ENCODE data around the gene SFTA2. TPM values are rescaled to one million over a fixed set of nuclear protein-coding genes. Genes with fewer than 3 reads are reported as not detected.

Gene SFTA2
- total and polyA plus RNA-seq, 9 of the 15 experiments (the other 6 are each of a cell fraction or from before 2014, with no cell fraction given), result not detected

- no TSS peak for BruUV-seq (replicated peaks)
- Histone ChIP-seq H3K9me3 (replicated peaks; ENCODE audit: control insufficient read depth, insufficient read depth, low read depth, low read length) (no peaks in the 10 kb centered on the region), H2AFZ (ENCODE audit: low read depth, low read length) (no peak overlapping the region; the same call in 1 of the 2 replicates), H3K79me2 (ENCODE audit: control insufficient read depth, insufficient read depth, low read length) (no peaks in the 10 kb centered on the region), H3K4me3 (no peak overlapping the region), H3K9me1 (ENCODE audit: control insufficient read depth, insufficient read depth, low read length) (no peaks in the 10 kb centered on the region), H4K20me1 (replicated peaks; ENCODE audit: control insufficient read depth, insufficient read depth, low read length) (peaks cover 6% of the 10 kb centered on the region; the same call in 1 of the 2 replicates), H3K27me3 (ENCODE audit: control insufficient read depth in 2 of 2, insufficient read depth in 2 of 2, low read length in 2 of 2) (peaks cover 20 to 45% of the 10 kb centered on the region in 2 experiments), H3K27ac (ENCODE audit: extremely low read depth, low read depth, low read length) (no peak overlapping the region), H3K4me2 (ENCODE audit: insufficient read depth, low read length) (no peak overlapping the region), H3K4me1 (replicated peaks in 1 of 2; ENCODE audit: control insufficient read depth in 2 of 2, insufficient read depth in 2 of 2, low read length in 2 of 2) (peaks cover 0 to under 1% of the 10 kb centered on the region in 2 experiments; a peak in 2 of 5 replicates), H3K36me3 (ENCODE audit: control insufficient read depth, insufficient read depth, low read length) (no peaks in the 10 kb centered on the region), H3K9ac (ENCODE audit: insufficient read depth in 1 of 2, low read depth in 2 of 2, low read length in 2 of 2) (no peak overlapping the region)
- FAIRE-seq, result peak; percentile 77
- 3% methylated on average over 3 of the region's 3 CpGs for WGBS (ENCODE audit: insufficient coverage, low coverage, missing lambda C conversion rate)
- peak; percentile 36 to 61 (median 40) for DNase-seq (ENCODE audit: extremely low read depth in 1 of 4, low spot score in 3 of 4)
- ChIA-PET POLR2A (interaction anchor here (0.7 to 1.8 kb wide), 3 partner anchors 9 to 192 kb away, joined by 3 to 5 read pairs (median 3); no protein-coding TSS in a partner anchor), CTCF (ENCODE audit: low intra/inter-chr PET ratio) (no interaction called here)
- in situ Hi-C loops (cut with MboI), result no loop called here
- intact Hi-C loops (cut with micrococcal nuclease), result no loop called here
- no peak for TF ChIP-seq RFX1 (IDR thresholded peaks at IDR 0.05)
- no peak for TF ChIP-seq ZNF143 (CRISPR knock-in tag; IDR thresholded peaks at IDR 0.05)
- peak; percentile 74 for TF ChIP-seq NFIC (IDR thresholded peaks at IDR 0.05)
- no peak for TF ChIP-seq MEF2D (tag; conservative IDR thresholded peaks at IDR 0.05; ENCODE audit: low read depth)
- TF ChIP-seq CEBPG (CRISPR knock-in tag; IDR thresholded peaks at IDR 0.05), result no peak
- TF ChIP-seq CEBPG (tag; conservative IDR thresholded peaks at IDR 0.05 in 1 of 2, IDR thresholded peaks at IDR 0.05 in 1 of 2), result 0 out of 4 replicates have a peak, but pooled peaks of 1 of the 2 experiments have one; percentile 37
- TF ChIP-seq RCOR1 (IDR thresholded peaks at IDR 0.05; ENCODE audit: borderline replicate concordance in 1 of 2, low read depth in 2 of 2, low read length in 2 of 2), result 0 out of 4 replicates have a peak, but pooled peaks of 1 of the 2 experiments have one; percentile 12
- TF ChIP-seq CEBPB (tag; IDR thresholded peaks at IDR 0.05), result peak; percentile 81
- ATAC-seq, result peak; percentile 30; the same call in 2 of the 3 replicates
Measured at GRCh38 chr6:30935018-30935417, 3.0 kb upstream of the SFTA2 start.

Measured in K562 (cell line).